H1 (cell line): ENCODE results near the gene FAM193A. TPM values are rescaled to one million over a fixed set of nuclear protein-coding genes. Genes with fewer than 3 reads are reported as not detected.

Experiments
- CTCF ChIA-PET: fragments of 300-600 bp; sonication (Branson Sonifier 250); formaldehyde crosslinking; loops from one replicate; lab custom pipeline; 2021; ENCODE audit not compliant: partially characterized antibody; lab: Charles Lee
- POLR2A ChIA-PET: fragments of 300-600 bp; sonication (Branson Sonifier 250); formaldehyde crosslinking; loops from one replicate; lab custom pipeline; 2021; ENCODE audit warnings: inconsistent platforms; ENCODE audit not compliant: partially characterized antibody; lab: Charles Lee
- DNase-seq, 2 experiments: peaks; one replicate each; pipeline versions ENCODE4 v3.0.0 to v3.0.0-alpha.2; 2010 to 2022; ENCODE audit warnings: low spot score in 2 of 2, low read depth in 1 of 2, mixed read lengths in 1 of 2
- FAIRE-seq: peaks from 2 replicates; lab custom pipeline; 2011; peaks lifted over from hg19 to GRCh38; lab: Jason Lieb, UNC
- H2AFZ ChIP-seq: 2 replicates; pipeline ENCODE4 v1.8.1; 2012; ENCODE audit warnings: low read length, inconsistent platforms
- H2AK5ac ChIP-seq: 2 replicates; pipeline ENCODE4 v1.6.1; 2013; ENCODE audit warnings: low read depth, low read length
- H2BK120ac ChIP-seq: replicated peaks from 2 replicates; pipeline ENCODE3; 2013; ENCODE audit warnings: low read depth, low read length, inconsistent platforms
- H2BK12ac ChIP-seq: 2 replicates; pipeline ENCODE4 v1.6.1; 2013; ENCODE audit warnings: low read depth, low read length
- H2BK15ac ChIP-seq: 2 replicates; pipeline ENCODE4 v1.6.1; 2013; ENCODE audit warnings: low read length
- H2BK20ac ChIP-seq: 2 replicates; pipeline ENCODE4 v1.6.1; 2013; ENCODE audit warnings: low read length
- H2BK5ac ChIP-seq: 2 replicates; pipeline ENCODE4 v1.6.1; 2013; ENCODE audit warnings: low read depth, low read length
- H3K14ac ChIP-seq: 2 replicates; pipeline ENCODE4 v1.6.1; 2013; ENCODE audit warnings: inconsistent platforms; ENCODE audit not compliant: insufficient read length
- H3K18ac ChIP-seq: 2 replicates; pipeline ENCODE4 v1.6.1; 2013; ENCODE audit warnings: low read length; ENCODE audit errors: extremely low read depth
- H3K23ac ChIP-seq: 2 replicates; pipeline ENCODE4 v1.6.1; 2013; ENCODE audit warnings: inconsistent platforms; ENCODE audit not compliant: insufficient read length
- H3K23me2 ChIP-seq: 2 replicates; pipeline ENCODE4 v1.6.1; 2013; ENCODE audit warnings: low read depth, low read length
- H3K27ac ChIP-seq: 2 replicates; pipeline ENCODE4 v1.6.1; 2011; ENCODE audit warnings: low read depth, low read length, inconsistent platforms
- H3K27me3 ChIP-seq, 4 experiments: replicated peaks in 1 of 4; 1 replicate in 1 of 4; 2 replicates in 3 of 4; pipeline versions ENCODE4 v1.6.1 to v1.8.1; 2011 to 2013; ENCODE audit warnings: low read length in 3 of 4, mild to moderate bottlenecking in 3 of 4, inconsistent platforms in 2 of 4, mixed read lengths in 2 of 4, moderate library complexity in 1 of 4; ENCODE audit not compliant: control insufficient read depth in 3 of 4, insufficient read depth in 3 of 4; ENCODE audit errors: extremely low read depth in 1 of 4
- H3K36me3 ChIP-seq, 4 experiments: 2 replicates each; pipeline versions ENCODE4 v1.6.1 to v1.8.1; 2011 to 2013; ENCODE audit warnings: mild to moderate bottlenecking in 4 of 4, low read length in 3 of 4, moderate library complexity in 2 of 4, control low read depth in 1 of 4, inconsistent platforms in 1 of 4; ENCODE audit not compliant: insufficient read depth in 4 of 4, control insufficient read depth in 2 of 4
- H3K4ac ChIP-seq: replicated peaks from 2 replicates; pipeline ENCODE3; 2013; ENCODE audit warnings: low read length, low read depth, mixed read lengths, inconsistent platforms; ENCODE audit not compliant: insufficient read length
- H3K4me1 ChIP-seq, 4 experiments: replicated peaks in 1 of 4; 1 replicate in 1 of 4; 2 replicates in 3 of 4; pipeline versions ENCODE4 v1.6.1 to v1.8.1; 2011 to 2013; ENCODE audit warnings: low read length in 3 of 4, inconsistent platforms in 2 of 4, mixed read lengths in 1 of 4; ENCODE audit not compliant: insufficient read depth in 4 of 4, control insufficient read depth in 3 of 4
- H3K4me2 ChIP-seq, 2 experiments: 2 replicates each; pipeline versions ENCODE4 v1.6.1 to v1.8.1; 2011 to 2013; ENCODE audit warnings: low read depth in 2 of 2, low read length in 2 of 2, control low read depth in 1 of 2, inconsistent platforms in 1 of 2, mild to moderate bottlenecking in 1 of 2; ENCODE audit not compliant: insufficient read depth in 1 of 2
- H3K4me3 ChIP-seq, 4 experiments: fragments of 200-600, 300-600 bp in 1 of 4; sonication (generic), shearing (Covaris generic), sonication (Bioruptor Twin) in 1 of 4; 2 replicates each; pipeline versions ENCODE4 v1.5.1 to v1.8.1; 2011 to 2016; ENCODE audit warnings: low read length in 4 of 4, low read depth in 3 of 4, control low read depth in 2 of 4, inconsistent platforms in 2 of 4, mild to moderate bottlenecking in 2 of 4, mixed read lengths in 1 of 4, moderate library complexity in 1 of 4; ENCODE audit not compliant: insufficient read depth in 2 of 4; ENCODE audit errors: extremely low read depth in 1 of 4
- H3K56ac ChIP-seq: replicated peaks from 2 replicates; pipeline ENCODE3; 2013; ENCODE audit warnings: low read depth, mild to moderate bottlenecking, mixed read lengths, low read length, inconsistent platforms; ENCODE audit not compliant: insufficient read length
- H3K79me1 ChIP-seq: 2 replicates; pipeline ENCODE4 v1.6.1; 2013; ENCODE audit warnings: low read depth, low read length, control low read depth
- H3K79me2 ChIP-seq, 2 experiments: 2 replicates each; pipeline versions ENCODE4 v1.6.1 to v1.8.1; 2012 to 2013; ENCODE audit warnings: low read length in 2 of 2, mild to moderate bottlenecking in 2 of 2, inconsistent platforms in 1 of 2; ENCODE audit not compliant: insufficient read depth in 2 of 2, control insufficient read depth in 1 of 2
- H3K9ac ChIP-seq, 4 experiments: replicated peaks in 1 of 4; 1 replicate in 1 of 4; 2 replicates in 3 of 4; pipeline versions ENCODE4 v1.6.1 to v1.8.1; 2011 to 2013; ENCODE audit warnings: low read depth in 3 of 4, low read length in 3 of 4, control low read depth in 2 of 4, mild to moderate bottlenecking in 2 of 4, moderate library complexity in 2 of 4, inconsistent platforms in 1 of 4; ENCODE audit errors: extremely low read depth in 1 of 4
- H3K9me3 ChIP-seq, 2 experiments: 2 replicates each; pipeline versions ENCODE4 v1.6.1 to v1.8.1; 2012 to 2013; ENCODE audit warnings: mild to moderate bottlenecking in 2 of 2, moderate library complexity in 2 of 2, control low read depth in 1 of 2, inconsistent platforms in 1 of 2, low read depth in 1 of 2, low read length in 1 of 2, mixed read lengths in 1 of 2; ENCODE audit not compliant: insufficient read depth in 2 of 2
- H4K20me1 ChIP-seq, 2 experiments: replicated peaks in 1 of 2; 2 replicates each; pipeline versions ENCODE3 to v1.8.1; 2011 to 2013; ENCODE audit warnings: inconsistent platforms in 2 of 2, low read length in 2 of 2, mild to moderate bottlenecking in 1 of 2; ENCODE audit not compliant: insufficient read depth in 2 of 2, control insufficient read depth in 1 of 2
- H4K5ac ChIP-seq: 2 replicates; pipeline ENCODE4 v1.6.1; 2013; ENCODE audit warnings: low read length, low read depth, mixed read lengths, inconsistent platforms; ENCODE audit not compliant: insufficient read length
- H4K8ac ChIP-seq: 2 replicates; pipeline ENCODE4 v1.8.0; 2013; ENCODE audit warnings: mild to moderate bottlenecking, moderate library complexity, low read length, inconsistent platforms; ENCODE audit not compliant: insufficient read depth; ENCODE audit errors: extremely low read depth
- H4K91ac ChIP-seq: replicated peaks from 2 replicates; pipeline ENCODE3; 2013; ENCODE audit warnings: low read length, mixed read lengths, inconsistent platforms; ENCODE audit not compliant: insufficient read length
- SAP30 ChIP-seq: fragments of 300-600 bp; sonication (generic); IDR thresholded peaks from 2 replicates; pipeline ENCODE4 v1.7.1; 2012; ENCODE audit warnings: low read length, moderate library complexity, mild to moderate bottlenecking, inconsistent platforms; ENCODE audit not compliant: insufficient read depth, insufficient replicate concordance
- SIN3A ChIP-seq, 2 experiments: IDR thresholded peaks in 1 of 2; conservative IDR thresholded peaks in 1 of 2; 2 replicates each; pipeline ENCODE4 v1.6.1; 2011 to 2012; ENCODE audit warnings: low read length in 2 of 2, improper control_type of control experiment in 1 of 2, low read depth in 1 of 2, mild to moderate bottlenecking in 1 of 2
- SP1 ChIP-seq: IDR thresholded peaks from 2 replicates; pipeline ENCODE4 v1.6.1; 2011; ENCODE audit warnings: low read depth, low read length
- WGBS, 2 experiments: shearing (Covaris generic) in 1 of 2; methylation state at CpG; one replicate each; pipeline versions ENCODE4 v1.1.6 to v1.1.7; 2013 to 2015; ENCODE audit warnings: low lambda C conversion rate in 2 of 2, mixed read lengths in 2 of 2, inconsistent platforms in 1 of 2, low coverage in 1 of 2, missing lambda C conversion rate in 1 of 2; ENCODE audit not compliant: insufficient replicate concordance in 2 of 2, insufficient coverage in 1 of 2, insufficient read length in 1 of 2; ENCODE audit errors: extremely low coverage in 1 of 2, missing lambda C conversion rate in 1 of 2; 5-methylcytosine and 5-hydroxymethylcytosine counted together
- polyA plus RNA-seq, 7 experiments: library from polyadenylated mRNA; depleted of rRNA in 3 of 7; stranded (reverse) in 5 of 7; unstranded in 2 of 7; fragments of >200 nt in 5 of 7; fragments of 200-250 nt in 2 of 7; gene quantifications; 1 replicate in 5 of 7; 2 replicates in 1 of 7; 4 replicates in 1 of 7; pipeline versions ENCODE4 v1.2.1 to v1.2.3, GENCODE V29; 2011 to 2013; ENCODE audit warnings: missing spikeins in 2 of 7, mixed read lengths in 2 of 7
- total RNA-seq: library from RNA; stranded (reverse); fragmentation: NEBNext Ultra II Directional; extraction: Animal tissue kit (Norgen Biotek cat#: 25700); gene quantifications from 2 replicates; pipeline ENCODE4 v1.2.1, GENCODE V29; 2021
- TF ChIP-seq, protein P1 (sequence below): IDR thresholded peaks from 2 replicates; pipeline ENCODE4 v1.6.1; 2012; ENCODE audit warnings: inconsistent platforms

Gene FAM193A
- total and polyA plus RNA-seq, 2 of the 8 experiments (the other 6 are each of a cell fraction or from before 2014, with no cell fraction given): 8.7 to 26.2 TPM

- 90% methylated on average over 7 of the region's 7 CpGs; no CpG with 5 or more reads in 1 of the 2 experiments for WGBS, 2 experiments
- Histone ChIP-seq H4K8ac (no peak overlapping the region), H3K27me3 (no peaks in the 10 kb centered on the region), H2AFZ (no peak overlapping the region), H3K79me1 (no peaks in the 10 kb centered on the region), H2BK12ac (no peak overlapping the region), H3K23me2 (no peaks in the 10 kb centered on the region), H2BK120ac (no peak overlapping the region), H3K79me2 (no peaks in the 10 kb centered on the region), H2BK5ac (no peak overlapping the region), H4K5ac (no peak overlapping the region), H3K14ac (no peak overlapping the region), H2AK5ac (no peak overlapping the region), H3K4ac (no peak overlapping the region), H3K9ac (no peak overlapping the region), H3K18ac (no peak overlapping the region), H4K20me1 (peaks cover 2 to 11% of the 10 kb centered on the region in 2 experiments), H2BK20ac (no peak overlapping the region), H4K91ac (no peak overlapping the region), H3K4me1 (no peaks in the 10 kb centered on the region), H3K56ac (no peak overlapping the region), H3K4me3 (no peak overlapping the region), H3K4me2 (no peak overlapping the region), H2BK15ac (no peak overlapping the region), H3K27ac (no peak overlapping the region), H3K23ac (no peak overlapping the region), H3K36me3 (peaks cover 10 to 44% (median 33%) of the 10 kb centered on the region in 4 experiments; a peak in 7 of 8 replicates), H3K9me3 (no peaks in the 10 kb centered on the region)
- CTCF ChIA-PET: no interaction called here
- DNase-seq: no peak
- TF ChIP-seq, protein P1, sequence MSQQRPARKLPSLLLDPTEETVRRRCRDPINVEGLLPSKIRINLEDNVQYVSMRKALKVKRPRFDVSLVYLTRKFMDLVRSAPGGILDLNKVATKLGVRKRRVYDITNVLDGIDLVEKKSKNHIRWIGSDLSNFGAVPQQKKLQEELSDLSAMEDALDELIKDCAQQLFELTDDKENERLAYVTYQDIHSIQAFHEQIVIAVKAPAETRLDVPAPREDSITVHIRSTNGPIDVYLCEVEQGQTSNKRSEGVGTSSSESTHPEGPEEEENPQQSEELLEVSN: no peak
- TF ChIP-seq SIN3A (conservative IDR thresholded peaks at IDR 0.05 in 1 of 2, IDR thresholded peaks at IDR 0.05 in 1 of 2; ENCODE audit: low read depth in 1 of 2, low read length in 2 of 2) (no peak), SAP30 (no peak), SP1 (no peak)
- POLR2A ChIA-PET: no interaction called here
- no peak for FAIRE-seq
Measured at GRCh38 chr4:2702770-2703169, 166.3 kb downstream of the FAM193A start.
